Measurements from ENCODE around the gene AMN1.

The AMN1 gene

GRCh38 chr12:31634620-31635019, 94.2 kb downstream of the AMN1 start:
- Mint-ChIP-seq H3K27ac (no peak overlapping the region), H3K27me3 (no peaks in the 10 kb centered on the region), H3K4me1 (ENCODE audit: low read depth) (peaks cover 4% of the 10 kb centered on the region), H3K9me3 (ENCODE audit: low read depth) (no peaks in the 10 kb centered on the region), H3K4me3 (no peak overlapping the region), H3K36me3 (no peaks in the 10 kb centered on the region)

GRCh38 chr12:31633464-31633863, 95.4 kb downstream of the AMN1 start:
- Mint-ChIP-seq H3K9me3 (ENCODE audit: low read depth) (no peaks in the 10 kb centered on the region), H3K4me3 (no peak overlapping the region), H3K36me3 (no peaks in the 10 kb centered on the region), H3K27ac (no peak overlapping the region), H3K4me1 (ENCODE audit: low read depth) (peaks cover 4% of the 10 kb centered on the region), H3K27me3 (no peaks in the 10 kb centered on the region)

GRCh38 chr12:31631809-31632208, 97.0 kb downstream of the AMN1 start:
- no peaks in the 10 kb centered on the region for H3K9me3 Mint-ChIP-seq (ENCODE audit: low read depth)

GRCh38 chr12:31631023-31631724, 97.6 kb downstream of the AMN1 start:
- no peak overlapping the region for H3K27ac Mint-ChIP-seq

More at GRCh38 chr12:31631809-31632208, 97.0 kb downstream of the AMN1 start:
- H3K4me3 Mint-ChIP-seq = no peak overlapping the region
- H3K4me1 Mint-ChIP-seq (ENCODE audit: low read depth) = peaks cover 4% of the 10 kb centered on the region
- no peaks in the 10 kb centered on the region for H3K27me3 Mint-ChIP-seq
- H3K27ac Mint-ChIP-seq = no peak overlapping the region
- H3K36me3 Mint-ChIP-seq = no peaks in the 10 kb centered on the region

GRCh38 chr12:31629756-31630732, 98.8 kb downstream of the AMN1 start:
- H3K27me3 Mint-ChIP-seq = no peaks in the 10 kb centered on the region
- H3K4me3 Mint-ChIP-seq = no peak overlapping the region

More at GRCh38 chr12:31631023-31631724, 97.6 kb downstream of the AMN1 start:
- no peaks in the 10 kb centered on the region for H3K4me1 Mint-ChIP-seq (ENCODE audit: low read depth)
- H3K27me3 Mint-ChIP-seq = no peaks in the 10 kb centered on the region
- no peaks in the 10 kb centered on the region for H3K9me3 Mint-ChIP-seq (ENCODE audit: low read depth)
- no peak overlapping the region for H3K4me3 Mint-ChIP-seq
- H3K36me3 Mint-ChIP-seq = no peaks in the 10 kb centered on the region

GRCh38 chr12:31627456-31628054, 101.3 kb downstream of the AMN1 start:
- H3K36me3 Mint-ChIP-seq = no peaks in the 10 kb centered on the region
- no peaks in the 10 kb centered on the region for H3K4me1 Mint-ChIP-seq (ENCODE audit: low read depth)
- no peak overlapping the region for H3K27ac Mint-ChIP-seq
- H3K27me3 Mint-ChIP-seq = no peaks in the 10 kb centered on the region
- H3K4me3 Mint-ChIP-seq = no peak overlapping the region
- no peaks in the 10 kb centered on the region for H3K9me3 Mint-ChIP-seq (ENCODE audit: low read depth)

More at GRCh38 chr12:31629756-31630732, 98.8 kb downstream of the AMN1 start:
- Mint-ChIP-seq H3K36me3 (no peaks in the 10 kb centered on the region), H3K4me1 (ENCODE audit: low read depth) (no peaks in the 10 kb centered on the region), H3K27ac (no peak overlapping the region), H3K9me3 (ENCODE audit: low read depth) (no peaks in the 10 kb centered on the region)

GRCh38 chr12:31626270-31626995, 102.4 kb downstream of the AMN1 start:
- Mint-ChIP-seq H3K4me3 (no peak overlapping the region), H3K9me3 (ENCODE audit: low read depth) (no peaks in the 10 kb centered on the region), H3K4me1 (ENCODE audit: low read depth) (no peaks in the 10 kb centered on the region), H3K36me3 (no peaks in the 10 kb centered on the region), H3K27me3 (no peaks in the 10 kb centered on the region), H3K27ac (no peak overlapping the region)

- Mint-ChIP-seq H3K27me3 (peaks cover 2% of the 10 kb centered on the region), H3K9me3 (ENCODE audit: low read depth) (no peaks in the 10 kb centered on the region), H3K27ac (no peak overlapping the region), H3K4me3 (no peak overlapping the region), H3K36me3 (no peaks in the 10 kb centered on the region), H3K4me1 (ENCODE audit: low read depth) (no peaks in the 10 kb centered on the region)
Observed at GRCh38 chr12:31622038-31622437, 106.8 kb downstream of the AMN1 start.

Data from activated naive CD8-positive, alpha-beta T cell (primary cell).